Fibroblast of lung (primary cell): ENCODE measurements around the gene RPS6KA2. TPM values are rescaled to one million over a fixed set of nuclear protein-coding genes. Genes with fewer than 3 reads are reported as not detected.

Experiments
- DNase-seq, 2 donors: peaks; one replicate each; pipeline versions ENCODE4 v3.0.0 to v3.0.0-alpha.2; 2010; ENCODE audit warnings: low read depth in 2 of 2
- H2AFZ ChIP-seq: 2 replicates; pipeline ENCODE4 v1.5.1; 2012; ENCODE audit warnings: low read length, control low read depth, inconsistent platforms
- H3K27ac ChIP-seq: 2 replicates; pipeline ENCODE4 v1.5.1; 2011; ENCODE audit warnings: low read length, control low read depth; ENCODE audit not compliant: insufficient read depth
- H3K27me3 ChIP-seq: 2 replicates; pipeline ENCODE4 v1.5.1; 2011; ENCODE audit warnings: mild to moderate bottlenecking, low read length; ENCODE audit not compliant: control insufficient read depth, insufficient read depth
- H3K36me3 ChIP-seq: 2 replicates; pipeline ENCODE4 v1.5.1; 2011; ENCODE audit warnings: low read length; ENCODE audit not compliant: control insufficient read depth, insufficient read depth
- H3K4me1 ChIP-seq: 2 replicates; pipeline ENCODE4 v1.5.1; 2011; ENCODE audit warnings: low read length; ENCODE audit not compliant: control insufficient read depth, insufficient read depth; ENCODE audit errors: extremely low read depth
- H3K4me2 ChIP-seq: 2 replicates; pipeline ENCODE4 v1.5.1; 2011; ENCODE audit warnings: low read length, control low read depth; ENCODE audit not compliant: insufficient read depth; ENCODE audit errors: extremely low read depth
- H3K4me3 ChIP-seq, 4 experiments: fragments of 200-600 bp in 1 of 4; sonication (generic) in 1 of 4; replicated peaks in 1 of 4; 2 replicates each; pipeline ENCODE4 v1.5.1; 2011 to 2016; ENCODE audit warnings: low read length in 4 of 4, low read depth in 3 of 4, mild to moderate bottlenecking in 3 of 4, control low read depth in 2 of 4, inconsistent platforms in 1 of 4, mixed read lengths in 1 of 4; ENCODE audit not compliant: insufficient read depth in 1 of 4; ENCODE audit errors: control extremely low read depth in 1 of 4
- H3K79me2 ChIP-seq: 2 replicates; pipeline ENCODE4 v1.5.1; 2012; ENCODE audit warnings: mild to moderate bottlenecking, low read length, inconsistent platforms; ENCODE audit not compliant: control insufficient read depth, insufficient read depth
- H3K9ac ChIP-seq: 2 replicates; pipeline ENCODE4 v1.5.1; 2011; ENCODE audit warnings: mild to moderate bottlenecking, low read length, control low read depth; ENCODE audit not compliant: insufficient read depth
- H3K9me3 ChIP-seq: 2 replicates; pipeline ENCODE4 v1.5.1; 2012; ENCODE audit warnings: low read depth, low read length; ENCODE audit not compliant: control insufficient read depth, insufficient read depth
- H4K20me1 ChIP-seq: 2 replicates; pipeline ENCODE4 v1.5.1; 2011; ENCODE audit warnings: low read length; ENCODE audit not compliant: control insufficient read depth, insufficient read depth; ENCODE audit errors: extremely low read depth
- EZH2 ChIP-seq: IDR thresholded peaks from 2 replicates; pipeline ENCODE4 v1.5.1; 2012; ENCODE audit warnings: low read length, control low read depth, mild to moderate bottlenecking; ENCODE audit errors: missing control alignments
- polyA plus RNA-seq, 2 donors: library from polyadenylated mRNA; depleted of rRNA in 1 of 2; stranded (reverse) in 1 of 2; unstranded in 1 of 2; fragments of >200 nt; gene quantifications; 2 replicates each; pipeline ENCODE4 v1.2.1, GENCODE V29; 2011 to 2012; ENCODE audit warnings: missing spikeins in 1 of 2
- total RNA-seq: library from RNA; depleted of rRNA; stranded (reverse); fragments of >200 nt; gene quantifications from 2 replicates; pipeline ENCODE4 v1.2.1, GENCODE V29; 2014
- TF ChIP-seq, protein P1 (sequence below), 2 donors: IDR thresholded peaks in 1 of 2; conservative IDR thresholded peaks in 1 of 2; 1 replicate in 1 of 2; 2 replicates in 1 of 2; pipeline ENCODE4 v1.5.1; 2011 to 2012; ENCODE audit warnings: low read length in 2 of 2, control low read depth in 1 of 2, inconsistent platforms in 1 of 2, low read depth in 1 of 2, mild to moderate bottlenecking in 1 of 2

RPS6KA2 gene
- total and polyA plus RNA-seq, 2 donors (not counting 1 experiment from before 2014, with no cell fraction given), result 66.8 to 116 TPM

- no peak overlapping the region for H2AFZ ChIP-seq
- TF ChIP-seq, protein P1, sequence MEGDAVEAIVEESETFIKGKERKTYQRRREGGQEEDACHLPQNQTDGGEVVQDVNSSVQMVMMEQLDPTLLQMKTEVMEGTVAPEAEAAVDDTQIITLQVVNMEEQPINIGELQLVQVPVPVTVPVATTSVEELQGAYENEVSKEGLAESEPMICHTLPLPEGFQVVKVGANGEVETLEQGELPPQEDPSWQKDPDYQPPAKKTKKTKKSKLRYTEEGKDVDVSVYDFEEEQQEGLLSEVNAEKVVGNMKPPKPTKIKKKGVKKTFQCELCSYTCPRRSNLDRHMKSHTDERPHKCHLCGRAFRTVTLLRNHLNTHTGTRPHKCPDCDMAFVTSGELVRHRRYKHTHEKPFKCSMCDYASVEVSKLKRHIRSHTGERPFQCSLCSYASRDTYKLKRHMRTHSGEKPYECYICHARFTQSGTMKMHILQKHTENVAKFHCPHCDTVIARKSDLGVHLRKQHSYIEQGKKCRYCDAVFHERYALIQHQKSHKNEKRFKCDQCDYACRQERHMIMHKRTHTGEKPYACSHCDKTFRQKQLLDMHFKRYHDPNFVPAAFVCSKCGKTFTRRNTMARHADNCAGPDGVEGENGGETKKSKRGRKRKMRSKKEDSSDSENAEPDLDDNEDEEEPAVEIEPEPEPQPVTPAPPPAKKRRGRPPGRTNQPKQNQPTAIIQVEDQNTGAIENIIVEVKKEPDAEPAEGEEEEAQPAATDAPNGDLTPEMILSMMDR (conservative IDR thresholded peaks at IDR 0.05 in 1 of 2, IDR thresholded peaks at IDR 0.05 in 1 of 2; ENCODE audit: low read depth in 1 of 2, low read length in 2 of 2), result no peak
- TF ChIP-seq EZH2, result no peak
- DNase-seq, result peak; percentile 40 to 44
Observed at GRCh38 chr6:166671434-166672081, 44.5 kb upstream of the RPS6KA2 start.

DNA sequence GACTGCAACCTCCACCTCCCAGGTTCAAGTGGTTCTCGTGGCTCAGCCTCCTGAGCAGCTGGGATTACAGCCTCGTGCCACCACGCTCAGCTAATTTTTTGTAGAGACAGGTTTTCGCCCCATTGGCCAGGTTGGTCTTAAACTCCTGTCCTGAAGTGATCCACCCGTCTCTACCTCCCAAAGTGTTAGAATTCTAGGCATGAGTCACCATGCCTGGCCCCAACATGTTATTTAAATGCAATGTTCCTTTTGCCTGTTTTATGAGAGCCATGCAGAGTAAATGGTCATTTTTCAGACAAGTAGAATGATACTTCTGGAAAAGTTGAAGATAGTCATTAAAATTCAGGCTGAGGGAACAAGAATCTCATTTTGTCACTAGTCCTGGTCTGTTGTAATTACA lies 43.8 kb upstream of the RPS6KA2 start:
- no peak for DNase-seq
- Histone ChIP-seq H3K27ac (no peak overlapping the region), H2AFZ (no peak overlapping the region), H3K4me2 (no peak overlapping the region), H3K27me3 (peaks cover 14% of the 10 kb centered on the region), H3K9me3 (no peaks in the 10 kb centered on the region), H4K20me1 (no peaks in the 10 kb centered on the region), H3K36me3 (no peaks in the 10 kb centered on the region), H3K4me3 (no peak overlapping the region), H3K4me1 (no peaks in the 10 kb centered on the region), H3K79me2 (no peaks in the 10 kb centered on the region), H3K9ac (no peak overlapping the region)
- TF ChIP-seq, protein P1 (conservative IDR thresholded peaks at IDR 0.05 in 1 of 2, IDR thresholded peaks at IDR 0.05 in 1 of 2; ENCODE audit: low read depth in 1 of 2, low read length in 2 of 2), result no peak
- TF ChIP-seq EZH2, result no peak

More at GRCh38 chr6:166671434-166672081, 44.5 kb upstream of the RPS6KA2 start:
- no peaks in the 10 kb centered on the region for H3K4me1 ChIP-seq
- H3K9ac ChIP-seq, result no peak overlapping the region
- no peak overlapping the region for H3K27ac ChIP-seq
- no peaks in the 10 kb centered on the region for H3K9me3 ChIP-seq
- H3K4me2 ChIP-seq, result no peak overlapping the region
- H4K20me1 ChIP-seq, result no peaks in the 10 kb centered on the region
- no peak overlapping the region for H3K4me3 ChIP-seq
- no peaks in the 10 kb centered on the region for H3K36me3 ChIP-seq
- no peaks in the 10 kb centered on the region for H3K79me2 ChIP-seq
- peaks cover 14% of the 10 kb centered on the region for H3K27me3 ChIP-seq

DNA sequence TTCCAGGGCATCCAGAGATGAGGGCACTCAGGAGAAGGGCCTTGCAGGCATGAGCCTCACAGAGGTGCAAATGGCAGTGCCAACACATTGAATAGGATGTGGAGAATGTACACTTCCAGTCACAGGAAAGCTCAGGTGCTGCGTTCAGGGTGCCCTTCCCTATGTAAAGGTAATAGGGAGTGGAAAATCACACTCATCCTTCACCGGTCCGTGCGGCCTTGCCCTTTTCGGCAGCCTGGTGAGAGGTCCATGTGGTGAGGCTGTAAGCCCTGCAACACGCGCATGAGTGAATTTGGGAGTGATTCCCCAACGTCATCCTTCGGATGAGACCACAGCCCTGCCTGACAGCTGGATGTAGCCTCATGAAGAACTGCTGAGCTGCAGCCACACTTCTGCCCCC lies 43.0 kb upstream of the RPS6KA2 start:
- no peak for TF ChIP-seq EZH2
- TF ChIP-seq, protein P1 (conservative IDR thresholded peaks at IDR 0.05 in 1 of 2, IDR thresholded peaks at IDR 0.05 in 1 of 2; ENCODE audit: low read depth in 1 of 2, low read length in 2 of 2), result no peak
- Histone ChIP-seq H3K36me3 (no peaks in the 10 kb centered on the region), H3K27ac (no peak overlapping the region), H3K9ac (no peak overlapping the region), H3K9me3 (no peaks in the 10 kb centered on the region), H3K79me2 (no peaks in the 10 kb centered on the region), H2AFZ (no peak overlapping the region), H3K4me3 (no peak overlapping the region), H3K4me1 (no peaks in the 10 kb centered on the region), H3K4me2 (no peak overlapping the region), H4K20me1 (no peaks in the 10 kb centered on the region), H3K27me3 (peaks cover 14% of the 10 kb centered on the region)
- no peak for DNase-seq
